PFSK-1 (cell line): ENCODE results near the gene NCCRP1.

Experiments
- FOXP2 ChIP-seq: optimal IDR thresholded peaks from 2 replicates; pipeline ENCODE3; 2011; ENCODE audit warnings: borderline replicate concordance, control low read depth, inconsistent platforms; ENCODE audit not compliant: insufficient read depth; ENCODE audit errors: extremely low read length, extremely low read depth
- POLR2AphosphoS5 ChIP-seq: IDR thresholded peaks from 2 replicates; pipeline ENCODE4 v1.6.1; 2012; ENCODE audit warnings: low read depth, mild to moderate bottlenecking, control low read depth, low read length, moderate library complexity
- SIN3A ChIP-seq: IDR thresholded peaks from 2 replicates; pipeline ENCODE4 v1.6.1; 2012; ENCODE audit warnings: mild to moderate bottlenecking, low read length, moderate library complexity, borderline replicate concordance; ENCODE audit not compliant: insufficient read depth
- TAF1 ChIP-seq: IDR thresholded peaks from 2 replicates; pipeline ENCODE4 v1.6.1; 2012; ENCODE audit warnings: low read length, control low read depth, borderline replicate concordance; ENCODE audit not compliant: insufficient read depth
- TF ChIP-seq, protein P1 (sequence below), 2 experiments: IDR thresholded peaks; 2 replicates each; pipeline versions ENCODE4 v1.6.1 to v1.8.0; 2011 to 2012; ENCODE audit warnings: low read depth in 2 of 2, low read length in 2 of 2, control low read depth in 1 of 2, inconsistent platforms in 1 of 2, mild to moderate bottlenecking in 1 of 2, moderate library complexity in 1 of 2; ENCODE audit not compliant: insufficient read depth in 1 of 2

The NCCRP1 gene

GRCh38 chr19:39209196-39209595, 12.4 kb downstream of the NCCRP1 start:
- no peak for TF ChIP-seq TAF1
- TF ChIP-seq POLR2AphosphoS5 = no peak
- TF ChIP-seq, protein P1, sequence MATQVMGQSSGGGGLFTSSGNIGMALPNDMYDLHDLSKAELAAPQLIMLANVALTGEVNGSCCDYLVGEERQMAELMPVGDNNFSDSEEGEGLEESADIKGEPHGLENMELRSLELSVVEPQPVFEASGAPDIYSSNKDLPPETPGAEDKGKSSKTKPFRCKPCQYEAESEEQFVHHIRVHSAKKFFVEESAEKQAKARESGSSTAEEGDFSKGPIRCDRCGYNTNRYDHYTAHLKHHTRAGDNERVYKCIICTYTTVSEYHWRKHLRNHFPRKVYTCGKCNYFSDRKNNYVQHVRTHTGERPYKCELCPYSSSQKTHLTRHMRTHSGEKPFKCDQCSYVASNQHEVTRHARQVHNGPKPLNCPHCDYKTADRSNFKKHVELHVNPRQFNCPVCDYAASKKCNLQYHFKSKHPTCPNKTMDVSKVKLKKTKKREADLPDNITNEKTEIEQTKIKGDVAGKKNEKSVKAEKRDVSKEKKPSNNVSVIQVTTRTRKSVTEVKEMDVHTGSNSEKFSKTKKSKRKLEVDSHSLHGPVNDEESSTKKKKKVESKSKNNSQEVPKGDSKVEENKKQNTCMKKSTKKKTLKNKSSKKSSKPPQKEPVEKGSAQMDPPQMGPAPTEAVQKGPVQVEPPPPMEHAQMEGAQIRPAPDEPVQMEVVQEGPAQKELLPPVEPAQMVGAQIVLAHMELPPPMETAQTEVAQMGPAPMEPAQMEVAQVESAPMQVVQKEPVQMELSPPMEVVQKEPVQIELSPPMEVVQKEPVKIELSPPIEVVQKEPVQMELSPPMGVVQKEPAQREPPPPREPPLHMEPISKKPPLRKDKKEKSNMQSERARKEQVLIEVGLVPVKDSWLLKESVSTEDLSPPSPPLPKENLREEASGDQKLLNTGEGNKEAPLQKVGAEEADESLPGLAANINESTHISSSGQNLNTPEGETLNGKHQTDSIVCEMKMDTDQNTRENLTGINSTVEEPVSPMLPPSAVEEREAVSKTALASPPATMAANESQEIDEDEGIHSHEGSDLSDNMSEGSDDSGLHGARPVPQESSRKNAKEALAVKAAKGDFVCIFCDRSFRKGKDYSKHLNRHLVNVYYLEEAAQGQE (IDR thresholded peaks at IDR 0.05; ENCODE audit: insufficient read depth in 1 of 2, low read depth in 2 of 2, low read length in 2 of 2) = no peak
- no peak for TF ChIP-seq FOXP2
- TF ChIP-seq SIN3A = no peak

DNA sequence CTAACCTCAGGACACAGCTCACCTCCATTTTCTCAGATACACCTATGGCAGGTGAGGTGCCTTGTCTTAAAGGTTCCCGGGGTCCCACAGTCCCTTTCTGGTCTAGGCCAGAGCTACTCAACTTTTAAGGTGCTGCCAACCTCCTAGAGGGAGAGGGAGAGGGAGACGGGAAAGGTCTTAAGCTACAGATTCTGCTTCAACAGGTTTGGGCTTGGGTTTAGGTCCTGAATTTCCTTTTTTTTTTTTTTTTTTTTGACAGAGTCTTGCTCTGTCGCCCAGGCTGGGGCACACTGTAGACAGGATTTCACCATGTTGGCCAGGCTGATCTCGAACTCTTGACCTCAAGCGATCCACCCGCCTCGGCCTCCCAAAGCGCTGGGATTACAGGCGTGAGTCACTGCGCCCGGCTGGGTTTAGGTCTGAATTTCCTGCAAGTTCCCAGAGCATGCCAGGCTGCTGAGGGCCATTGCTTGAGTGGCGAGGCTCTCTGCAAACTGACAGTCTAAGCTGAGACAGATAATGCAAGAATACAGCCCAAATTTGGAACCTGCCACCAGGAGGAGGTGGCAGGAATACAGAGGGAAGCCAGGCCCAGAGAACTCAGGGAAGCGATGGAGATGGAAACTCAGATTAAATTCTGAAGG, 15.1 kb downstream of the NCCRP1 start:
- TF ChIP-seq POLR2AphosphoS5 = no peak
- no peak for TF ChIP-seq TAF1
- TF ChIP-seq, protein P1 (IDR thresholded peaks at IDR 0.05; ENCODE audit: insufficient read depth in 1 of 2, low read depth in 2 of 2, low read length in 2 of 2) = no peak
- no peak for TF ChIP-seq FOXP2
- no peak for TF ChIP-seq SIN3A

DNA sequence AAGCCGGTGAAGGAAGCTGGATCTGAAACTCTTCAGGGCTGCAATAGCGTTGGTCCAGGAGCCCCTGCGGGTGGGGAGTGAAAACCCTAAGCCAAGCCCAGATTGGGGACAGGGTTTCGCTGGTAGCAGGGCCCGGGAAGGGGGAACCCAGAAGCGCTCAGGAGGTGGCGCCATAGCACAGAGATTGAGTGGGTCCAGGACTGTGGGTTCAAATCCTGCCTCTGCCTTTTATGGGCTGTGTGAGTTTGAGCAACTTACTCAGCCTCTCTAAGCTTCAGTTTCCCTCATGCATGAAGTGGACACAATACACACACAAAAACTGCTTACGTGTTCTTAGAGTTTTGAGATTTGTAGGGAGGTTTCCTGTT, 15.6 kb downstream of the NCCRP1 start:
- no peak for TF ChIP-seq FOXP2
- TF ChIP-seq SIN3A = no peak
- TF ChIP-seq TAF1 = no peak
- TF ChIP-seq, protein P1 (IDR thresholded peaks at IDR 0.05; ENCODE audit: insufficient read depth in 1 of 2, low read depth in 2 of 2, low read length in 2 of 2) = no peak
- TF ChIP-seq POLR2AphosphoS5 = no peak

GRCh38 chr19:39217094-39217493, 20.3 kb downstream of the NCCRP1 start:
- TF ChIP-seq FOXP2 = no peak
- TF ChIP-seq SIN3A = no peak
- TF ChIP-seq, protein P1 (IDR thresholded peaks at IDR 0.05; ENCODE audit: insufficient read depth in 1 of 2, low read depth in 2 of 2, low read length in 2 of 2) = no peak
- no peak for TF ChIP-seq POLR2AphosphoS5
- TF ChIP-seq TAF1 = no peak
